GM12891 (cell line): ENCODE measurements around the gene IGF2BP1.
A peak's percentile ranks its signal among the peaks of the same experiment; 100 is the strongest.
"Not testable (repeated sequence)": the region's sequence is repeated elsewhere in the genome, so short reads cannot be mapped to it uniquely, and the experiment has no call there.

Source experiments
- DNase-seq: peaks from one replicate; pipeline ENCODE4 v3.0.0; 2011; ENCODE audit warnings: low spot score; ENCODE audit not compliant: insufficient read length
- FAIRE-seq: peaks from 2 replicates; lab custom pipeline; 2011; peaks lifted over from hg19 to GRCh38; lab: Jason Lieb, UNC
- PAX5 ChIP-seq: IDR thresholded peaks from 2 replicates; pipeline ENCODE4 v1.6.1; 2011; ENCODE audit warnings: low read length, moderate library complexity, mild to moderate bottlenecking; ENCODE audit not compliant: insufficient read depth, severe bottlenecking
- POLR2A ChIP-seq: IDR thresholded peaks from 2 replicates; pipeline ENCODE4 v1.6.1; 2011; ENCODE audit warnings: low read depth, low read length, control low read depth
- POLR2AphosphoS5 ChIP-seq: IDR thresholded peaks from 2 replicates; pipeline ENCODE4 v1.6.1; 2011; ENCODE audit warnings: low read depth, low read length, control low read depth
- POU2F2 ChIP-seq: IDR thresholded peaks from 2 replicates; pipeline ENCODE4 v1.6.1; 2011; ENCODE audit warnings: low read depth, mild to moderate bottlenecking, control low read depth, low read length, moderate library complexity
- SPI1 ChIP-seq: IDR thresholded peaks from 2 replicates; pipeline ENCODE4 v1.6.1; 2011; ENCODE audit warnings: low read depth, low read length, control low read depth
- TAF1 ChIP-seq: IDR thresholded peaks from 2 replicates; pipeline ENCODE4 v1.6.1; 2011; ENCODE audit warnings: low read depth, low read length, control low read depth

The IGF2BP1 gene

GRCh38 chr17:49035470-49036269 lies 38.5 kb downstream of the IGF2BP1 start:
- FAIRE-seq: peak; percentile 45
- peak; percentile 51 for DNase-seq
- no peak for TF ChIP-seq POLR2AphosphoS5
- TF ChIP-seq PAX5: no peak
- no peak for TF ChIP-seq TAF1
- no peak for TF ChIP-seq SPI1
- no peak for TF ChIP-seq POU2F2
- TF ChIP-seq POLR2A: no peak

GRCh38 chr17:49036270-49036626 lies 39.1 kb downstream of the IGF2BP1 start:
- FAIRE-seq (no peak), DNase-seq (no peak)
- TF ChIP-seq SPI1 (no peak), TAF1 (no peak), PAX5 (no peak), POU2F2 (no peak), POLR2A (no peak), POLR2AphosphoS5 (no peak)

- FAIRE-seq (no peak), DNase-seq (no peak)
Measured at GRCh38 chr17:49038138-49038537, 41.0 kb downstream of the IGF2BP1 start.

GRCh38 chr17:49038544-49038943 lies 41.4 kb downstream of the IGF2BP1 start:
- no peak for FAIRE-seq
- DNase-seq: no peak
- TF ChIP-seq SPI1 (no peak), POLR2AphosphoS5 (no peak), PAX5 (no peak), TAF1 (no peak), POLR2A (no peak), POU2F2 (no peak)

More at GRCh38 chr17:49038138-49038537, 41.0 kb downstream of the IGF2BP1 start:
- no peak for TF ChIP-seq POLR2A
- no peak for TF ChIP-seq PAX5
- no peak for TF ChIP-seq TAF1
- TF ChIP-seq POLR2AphosphoS5: no peak
- TF ChIP-seq POU2F2: no peak

GRCh38 chr17:49039518-49039917 lies 42.3 kb downstream of the IGF2BP1 start:
- FAIRE-seq, DNase-seq: not testable (repeated sequence)

GRCh38 chr17:49041527-49041926 lies 44.3 kb downstream of the IGF2BP1 start:
- no peak for DNase-seq
- TF ChIP-seq SPI1 (no peak), TAF1 (no peak), POLR2A (no peak), PAX5 (no peak), POLR2AphosphoS5 (no peak), POU2F2 (no peak)
- FAIRE-seq: no peak

GRCh38 chr17:49045376-49045775 lies 48.2 kb downstream of the IGF2BP1 start:
- DNase-seq (no peak), FAIRE-seq (no peak)
- TF ChIP-seq PAX5 (no peak), POLR2AphosphoS5 (no peak), SPI1 (no peak), POLR2A (no peak), POU2F2 (no peak), TAF1 (no peak)

GRCh38 chr17:49046912-49047311 lies 49.7 kb downstream of the IGF2BP1 start:
- TF ChIP-seq SPI1: no peak
- TF ChIP-seq PAX5: no peak
- no peak for DNase-seq
- no peak for FAIRE-seq

GRCh38 chr17:49049265-49049664 lies 52.1 kb downstream of the IGF2BP1 start:
- DNase-seq (no peak), FAIRE-seq (no peak)
- no peak for TF ChIP-seq TAF1
- no peak for TF ChIP-seq SPI1
- no peak for TF ChIP-seq POU2F2
- TF ChIP-seq PAX5: no peak
- no peak for TF ChIP-seq POLR2AphosphoS5
- no peak for TF ChIP-seq POLR2A

- TF ChIP-seq POLR2A (no peak), SPI1 (no peak), PAX5 (no peak), TAF1 (no peak), POU2F2 (no peak), POLR2AphosphoS5 (no peak)
- DNase-seq (no peak), FAIRE-seq (no peak)
Measured at GRCh38 chr17:49050611-49051010, 53.4 kb downstream of the IGF2BP1 start.
